SK-N-SH (cell line): ENCODE measurements around the gene RDX. TPM values are rescaled to one million over a fixed set of nuclear protein-coding genes. Genes with fewer than 3 reads are reported as not detected.

ENCODE experiments used
- CTCF ChIA-PET: fragments of 300-600, 350-600 bp; formaldehyde crosslinking; extraction: SDS; loops from one replicate; lab custom pipeline; 2021; lab: Yijun Ruan, JAX
- POLR2A ChIA-PET: fragments of 350-600 bp; sonication (Branson Sonifier 250); formaldehyde crosslinking; extraction: SDS; loops from one replicate; lab custom pipeline; 2020; ENCODE audit warnings: antibody characterized with exemption, inconsistent platforms; lab: Yijun Ruan, JAX
- DNase-seq: peaks from one replicate; pipeline ENCODE4 v3.0.0; 2012
- H2AFZ ChIP-seq: fragments of 200-600 bp; sonication (generic); 2 replicates; pipeline ENCODE4 v1.8.1; 2016; ENCODE audit warnings: antibody characterized with exemption, mild to moderate bottlenecking, low read depth
- H3F3A ChIP-seq: fragments of 200-600 bp; sonication (generic); replicated peaks from 2 replicates; pipeline ENCODE3; 2016; ENCODE audit warnings: antibody characterized with exemption, mild to moderate bottlenecking; ENCODE audit not compliant: insufficient read depth
- H3K27ac ChIP-seq, 2 experiments: fragments of 200-500 bp in 1 of 2; fragments of 200-600 bp in 1 of 2; sonication (Bioruptor generic) in 1 of 2; sonication (generic), shearing (Covaris generic) in 1 of 2; 2 replicates each; pipeline versions ENCODE4 v1.5.1 to v1.6.1; 2014 to 2016; ENCODE audit warnings: low read depth in 2 of 2, inconsistent platforms in 1 of 2, low read length in 1 of 2, mild to moderate bottlenecking in 1 of 2, mixed read lengths in 1 of 2
- H3K27me3 ChIP-seq: fragments of 200-600 bp; sonication (generic), shearing (Covaris generic); 2 replicates; pipeline ENCODE4 v1.6.1; 2016; ENCODE audit warnings: mixed run types; ENCODE audit not compliant: insufficient read depth
- H3K36me3 ChIP-seq, 2 experiments: fragments of 200-500 bp in 1 of 2; fragments of 200-600 bp in 1 of 2; sonication (Bioruptor generic) in 1 of 2; sonication (generic) in 1 of 2; replicated peaks in 1 of 2; 2 replicates each; pipeline versions ENCODE3 to v1.5.1; 2014 to 2016; ENCODE audit warnings: low read length in 1 of 2, mild to moderate bottlenecking in 1 of 2; ENCODE audit not compliant: insufficient read depth in 2 of 2, control insufficient read depth in 1 of 2
- H3K4me1 ChIP-seq, 2 experiments: fragments of 200-500 bp in 1 of 2; fragments of 200-600 bp in 1 of 2; sonication (Bioruptor generic) in 1 of 2; sonication (generic), shearing (Covaris generic) in 1 of 2; 2 replicates each; pipeline versions ENCODE4 v1.5.1 to v1.6.1; 2014 to 2016; ENCODE audit warnings: low read depth in 1 of 2, low read length in 1 of 2, mixed run types in 1 of 2; ENCODE audit not compliant: insufficient read depth in 2 of 2, control insufficient read depth in 1 of 2
- H3K4me2 ChIP-seq: fragments of 200-600 bp; sonication (generic), shearing (Covaris generic); 2 replicates; pipeline ENCODE4 v1.6.1; 2017; ENCODE audit warnings: mixed run types
- H3K4me3 ChIP-seq, 2 experiments: fragments of 200-500 bp in 1 of 2; fragments of 200-600 bp in 1 of 2; sonication (Bioruptor generic) in 1 of 2; sonication (generic), shearing (Covaris generic) in 1 of 2; 2 replicates each; pipeline versions ENCODE4 v1.5.1 to v1.8.1; 2014 to 2016; ENCODE audit warnings: low read depth in 2 of 2, inconsistent platforms in 1 of 2, low read length in 1 of 2, mild to moderate bottlenecking in 1 of 2, mixed read lengths in 1 of 2, moderate library complexity in 1 of 2
- H3K79me2 ChIP-seq: fragments of 200-600 bp; sonication (generic); 2 replicates; pipeline ENCODE4 v1.8.1; 2017; ENCODE audit warnings: mild to moderate bottlenecking; ENCODE audit not compliant: insufficient read depth
- H3K9ac ChIP-seq: fragments of 200-600 bp; sonication (generic); 2 replicates; pipeline ENCODE4 v1.6.1; 2017; ENCODE audit warnings: mixed run types
- H3K9me2 ChIP-seq: fragments of 200-600 bp; sonication (generic); 2 replicates; pipeline ENCODE4 v1.6.1; 2017; ENCODE audit warnings: mixed run types
- H3K9me3 ChIP-seq: fragments of 200-600 bp; sonication (generic); 2 replicates; pipeline ENCODE4 v1.6.1; 2017; ENCODE audit warnings: mixed run types, mild to moderate bottlenecking, moderate library complexity
- H4K20me1 ChIP-seq: fragments of 200-600 bp; sonication (generic); 2 replicates; pipeline ENCODE4 v1.6.1; 2017; ENCODE audit warnings: mild to moderate bottlenecking, mixed run types; ENCODE audit not compliant: insufficient read depth
- CHD2 ChIP-seq: fragments of 150-350 bp; IDR thresholded peaks from 2 replicates; pipeline ENCODE4 v1.6.1; 2018; ENCODE audit warnings: low read length; ENCODE audit not compliant: partially characterized antibody
- EP300 ChIP-seq, 2 experiments: IDR thresholded peaks; 2 replicates each; pipeline versions ENCODE4 v1.4.0 to v1.6.1; 2012; ENCODE audit warnings: borderline replicate concordance in 1 of 2, low read depth in 1 of 2, low read length in 1 of 2
- FOXM1 ChIP-seq: IDR thresholded peaks from 2 replicates; pipeline ENCODE4 v1.4.0; 2012; ENCODE audit warnings: low read depth, mild to moderate bottlenecking
- POLR2AphosphoS5 ChIP-seq: IDR thresholded peaks from 2 replicates; pipeline ENCODE4 v1.6.1; 2012; ENCODE audit warnings: low read depth, low read length
- TAF1 ChIP-seq: IDR thresholded peaks from 2 replicates; pipeline ENCODE4 v1.6.1; 2012; ENCODE audit warnings: low read depth, mild to moderate bottlenecking, low read length, moderate library complexity, borderline replicate concordance
- TEAD4 ChIP-seq: IDR thresholded peaks from 2 replicates; pipeline ENCODE4 v1.4.0; 2012; ENCODE audit warnings: mild to moderate bottlenecking, borderline replicate concordance; ENCODE audit not compliant: insufficient read depth
- YY1 ChIP-seq: IDR thresholded peaks from 2 replicates; pipeline ENCODE4 v1.4.0; 2012; ENCODE audit warnings: low read depth, mild to moderate bottlenecking
- WGBS: methylation state at CpG from one replicate; pipeline ENCODE4 v1.1.6; 2017; ENCODE audit warnings: low lambda C conversion rate; 5-methylcytosine and 5-hydroxymethylcytosine counted together
- polyA plus RNA-seq, 3 experiments: library from polyadenylated mRNA; depleted of rRNA; stranded (reverse); fragments of >200 nt; gene quantifications; 2 replicates each; pipeline ENCODE4 v1.2.3, GENCODE V29; 2012
- TF ChIP-seq, protein P1 (sequence below): IDR thresholded peaks from 2 replicates; pipeline ENCODE4 v1.6.1; 2012; ENCODE audit warnings: mild to moderate bottlenecking, low read depth, low read length, moderate library complexity
- TF ChIP-seq, protein P2 (sequence below): fragments of 150-350 bp; IDR thresholded peaks from 2 replicates; pipeline ENCODE4 v1.6.1; 2016; ENCODE audit warnings: mild to moderate bottlenecking, low read depth, low read length
- TF ChIP-seq, protein P3 (sequence below): IDR thresholded peaks from 2 replicates; pipeline ENCODE4 v1.4.0; 2012; ENCODE audit warnings: low read depth

Gene RDX
- 29.4 and 30.7 TPM in 2 replicates for polyA plus RNA-seq (2012; rRNA removed)
- 36.5 and 45.4 TPM in 2 replicates for polyA plus RNA-seq (2012; cell fraction: cytosol; rRNA removed)
- polyA plus RNA-seq (2012; cell fraction: nucleus; rRNA removed): 17.4 and 24.9 TPM in 2 replicates

DNA sequence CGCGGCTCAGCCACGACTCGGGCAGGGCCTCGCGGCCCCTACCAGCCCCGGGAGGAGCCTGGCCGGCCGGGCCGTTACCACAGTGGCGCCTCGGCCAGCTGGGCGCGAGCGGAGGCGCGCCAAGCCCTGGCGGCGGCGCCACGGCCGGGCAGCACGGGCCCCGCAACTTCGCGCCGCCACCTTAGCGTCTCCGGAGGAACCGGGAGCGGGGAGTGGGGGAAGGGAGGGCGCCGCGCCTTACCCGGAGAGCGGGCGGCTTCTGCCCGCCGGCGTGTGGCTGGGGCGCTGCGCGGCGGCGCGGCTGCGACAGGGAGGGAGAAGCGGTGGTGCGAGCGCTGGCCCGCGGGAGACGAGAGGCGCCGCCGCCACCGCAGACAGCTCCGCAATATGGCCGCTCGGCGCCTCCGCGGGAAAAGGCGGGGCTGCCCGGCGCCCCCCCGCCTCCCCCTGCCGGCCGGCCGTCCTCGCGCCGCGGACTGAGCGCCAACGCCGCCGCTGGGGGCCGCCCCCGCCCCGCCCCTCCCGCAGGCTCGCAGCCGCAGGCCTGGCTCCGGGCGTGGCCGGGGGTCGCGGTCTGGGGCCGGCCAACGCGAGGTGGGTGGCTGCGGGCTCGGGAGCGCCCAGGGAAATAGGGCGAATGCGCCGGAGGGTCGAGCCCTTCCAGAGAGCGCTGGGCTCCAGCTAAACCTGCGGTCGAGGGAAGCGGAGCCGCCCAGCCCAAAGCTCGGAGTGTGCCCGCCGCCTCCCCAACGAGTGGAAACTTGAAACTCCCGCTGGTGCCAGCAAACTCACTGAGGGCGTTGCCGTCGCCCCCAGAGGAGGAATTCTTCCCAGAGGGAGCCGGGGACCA lies at the start of gene RDX:
Gene RDX, minus strand, starts transcription at position 389 of the 850 bp plus-strand sequence. CDS start 16,922 bp downstream, outside the sequence.
- H3K27ac ChIP-seq: peak within 1 kb of the TSS; percentile 86 to 87
- no peaks in the 10 kb centered on the region for H3K27me3 ChIP-seq
- peaks cover 16% of the 10 kb centered on the region for H3F3A ChIP-seq
- H3K4me3 ChIP-seq: peak within 1 kb of the TSS; percentile 85 to 97
- CTCF ChIA-PET: interaction anchor here (0.6 to 1.3 kb wide), 6 partner anchors 8 to 95 kb away, joined by 3 to 5 read pairs (median 4); no protein-coding TSS in a partner anchor
- peak within 1 kb of the TSS; percentile 97 for H3K9ac ChIP-seq
- H3K9me2 ChIP-seq: no peaks in the 10 kb centered on the region
- TF ChIP-seq YY1 (peak; percentile 85), TAF1 (peak; percentile 39; the same call in 1 of the 2 replicates), CHD2 (peak; percentile 14), POLR2AphosphoS5 (0 out of 2 replicates have a peak, but pooled peaks have one; percentile 24), FOXM1 (no peak), TEAD4 (no peak), EP300 (IDR thresholded peaks at IDR 0.05; ENCODE audit: borderline replicate concordance in 1 of 2, low read depth in 1 of 2, low read length in 1 of 2) (no peak)
- TF ChIP-seq, protein P1, sequence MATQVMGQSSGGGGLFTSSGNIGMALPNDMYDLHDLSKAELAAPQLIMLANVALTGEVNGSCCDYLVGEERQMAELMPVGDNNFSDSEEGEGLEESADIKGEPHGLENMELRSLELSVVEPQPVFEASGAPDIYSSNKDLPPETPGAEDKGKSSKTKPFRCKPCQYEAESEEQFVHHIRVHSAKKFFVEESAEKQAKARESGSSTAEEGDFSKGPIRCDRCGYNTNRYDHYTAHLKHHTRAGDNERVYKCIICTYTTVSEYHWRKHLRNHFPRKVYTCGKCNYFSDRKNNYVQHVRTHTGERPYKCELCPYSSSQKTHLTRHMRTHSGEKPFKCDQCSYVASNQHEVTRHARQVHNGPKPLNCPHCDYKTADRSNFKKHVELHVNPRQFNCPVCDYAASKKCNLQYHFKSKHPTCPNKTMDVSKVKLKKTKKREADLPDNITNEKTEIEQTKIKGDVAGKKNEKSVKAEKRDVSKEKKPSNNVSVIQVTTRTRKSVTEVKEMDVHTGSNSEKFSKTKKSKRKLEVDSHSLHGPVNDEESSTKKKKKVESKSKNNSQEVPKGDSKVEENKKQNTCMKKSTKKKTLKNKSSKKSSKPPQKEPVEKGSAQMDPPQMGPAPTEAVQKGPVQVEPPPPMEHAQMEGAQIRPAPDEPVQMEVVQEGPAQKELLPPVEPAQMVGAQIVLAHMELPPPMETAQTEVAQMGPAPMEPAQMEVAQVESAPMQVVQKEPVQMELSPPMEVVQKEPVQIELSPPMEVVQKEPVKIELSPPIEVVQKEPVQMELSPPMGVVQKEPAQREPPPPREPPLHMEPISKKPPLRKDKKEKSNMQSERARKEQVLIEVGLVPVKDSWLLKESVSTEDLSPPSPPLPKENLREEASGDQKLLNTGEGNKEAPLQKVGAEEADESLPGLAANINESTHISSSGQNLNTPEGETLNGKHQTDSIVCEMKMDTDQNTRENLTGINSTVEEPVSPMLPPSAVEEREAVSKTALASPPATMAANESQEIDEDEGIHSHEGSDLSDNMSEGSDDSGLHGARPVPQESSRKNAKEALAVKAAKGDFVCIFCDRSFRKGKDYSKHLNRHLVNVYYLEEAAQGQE: peak; percentile 63; the same call in 1 of the 2 replicates
- TF ChIP-seq, protein P2, sequence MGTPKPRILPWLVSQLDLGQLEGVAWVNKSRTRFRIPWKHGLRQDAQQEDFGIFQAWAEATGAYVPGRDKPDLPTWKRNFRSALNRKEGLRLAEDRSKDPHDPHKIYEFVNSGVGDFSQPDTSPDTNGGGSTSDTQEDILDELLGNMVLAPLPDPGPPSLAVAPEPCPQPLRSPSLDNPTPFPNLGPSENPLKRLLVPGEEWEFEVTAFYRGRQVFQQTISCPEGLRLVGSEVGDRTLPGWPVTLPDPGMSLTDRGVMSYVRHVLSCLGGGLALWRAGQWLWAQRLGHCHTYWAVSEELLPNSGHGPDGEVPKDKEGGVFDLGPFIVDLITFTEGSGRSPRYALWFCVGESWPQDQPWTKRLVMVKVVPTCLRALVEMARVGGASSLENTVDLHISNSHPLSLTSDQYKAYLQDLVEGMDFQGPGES: no peak
- TF ChIP-seq, protein P3, sequence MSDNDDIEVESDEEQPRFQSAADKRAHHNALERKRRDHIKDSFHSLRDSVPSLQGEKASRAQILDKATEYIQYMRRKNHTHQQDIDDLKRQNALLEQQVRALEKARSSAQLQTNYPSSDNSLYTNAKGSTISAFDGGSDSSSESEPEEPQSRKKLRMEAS: peak; percentile 46; the same call in 1 of the 2 replicates
- TF ChIP-seq, all 33 proteins: peak for 6
- Histone ChIP-seq H3K4me2 (peak within 1 kb of the TSS; percentile 80), H3K36me3 (peaks cover 0 to 5% of the 10 kb centered on the region in 2 experiments), H3K4me1 (peaks cover 12 to 37% of the 10 kb centered on the region in 2 experiments; a peak in 3 of 4 replicates), H2AFZ (peak within 1 kb of the TSS; percentile 81), H3K79me2 (peaks cover 46% of the 10 kb centered on the region), H3K9me3 (no peaks in the 10 kb centered on the region), H4K20me1 (peaks cover 36% of the 10 kb centered on the region)
- 7% methylated on average over 3 of the region's 113 CpGs for WGBS
- POLR2A ChIA-PET: interaction anchor here (0.6 to 0.9 kb wide), 2 partner anchors 33 to 204 kb away, joined by 3 read pairs; partner anchors contain the start of gene ZC3H12C
- DNase-seq: peak; percentile 97
